GM12875 (cell line): ENCODE data around the gene EBPL.
"Not testable (repeated sequence)": the region's sequence is repeated elsewhere in the genome, so short reads cannot be mapped to it uniquely, and the experiment has no call there.

Experiments used
- H3K4me3 ChIP-seq: one replicate; pipeline ENCODE4 v1.5.1; 2011; ENCODE audit warnings: low read depth, low read length, control low read depth
- CTCF ChIP-seq: IDR thresholded peaks from 2 replicates; pipeline ENCODE4 v1.5.1; 2011; ENCODE audit warnings: low read depth, mild to moderate bottlenecking, control low read depth, inconsistent platforms, low read length, moderate library complexity, borderline replicate concordance; ENCODE audit not compliant: insufficient read depth

The EBPL gene

GRCh38 chr13:49714757-49715156, 23.5 kb upstream of the EBPL start:
- no peak overlapping the region for H3K4me3 ChIP-seq
- TF ChIP-seq CTCF: no peak

DNA sequence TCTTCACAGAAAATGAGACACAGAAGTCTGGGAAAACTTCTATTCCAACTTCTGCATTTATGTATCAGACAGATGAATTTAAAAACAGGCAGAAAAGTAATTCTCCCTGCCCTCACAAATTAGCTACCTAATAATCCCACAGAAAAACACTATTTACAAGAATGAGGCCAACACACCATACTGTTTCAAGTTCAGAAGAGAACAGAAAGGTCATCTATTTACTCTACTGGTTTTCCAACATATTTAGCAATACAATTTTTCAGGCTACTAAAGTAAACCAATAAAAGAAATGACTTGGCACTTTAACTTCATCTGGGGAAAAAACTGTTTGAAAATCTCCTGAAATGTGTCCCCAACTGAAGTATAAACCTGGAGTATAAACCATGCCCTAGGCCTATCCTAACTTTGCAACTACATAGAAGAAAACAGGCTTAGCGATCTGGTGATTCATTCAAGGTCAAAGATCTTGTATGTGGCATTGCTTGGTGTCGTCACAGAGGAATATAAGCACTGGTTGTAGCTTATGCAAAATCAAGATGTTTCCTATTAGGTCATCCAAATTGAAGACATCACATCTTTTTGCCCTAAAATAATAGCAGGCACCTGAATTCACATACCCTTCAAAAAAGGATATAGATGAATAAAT, 20.1 kb upstream of the EBPL start:
- no peak overlapping the region for H3K4me3 ChIP-seq
- TF ChIP-seq CTCF: no peak

- H3K4me3 ChIP-seq: not testable (repeated sequence)
These were observed 13.0 kb upstream of the EBPL start for GRCh38 chr13:49704264-49704663.

- no peak for TF ChIP-seq CTCF
- H3K4me3 ChIP-seq: no peak overlapping the region
These were observed 10.2 kb upstream of the EBPL start for GRCh38 chr13:49701491-49701890.

DNA sequence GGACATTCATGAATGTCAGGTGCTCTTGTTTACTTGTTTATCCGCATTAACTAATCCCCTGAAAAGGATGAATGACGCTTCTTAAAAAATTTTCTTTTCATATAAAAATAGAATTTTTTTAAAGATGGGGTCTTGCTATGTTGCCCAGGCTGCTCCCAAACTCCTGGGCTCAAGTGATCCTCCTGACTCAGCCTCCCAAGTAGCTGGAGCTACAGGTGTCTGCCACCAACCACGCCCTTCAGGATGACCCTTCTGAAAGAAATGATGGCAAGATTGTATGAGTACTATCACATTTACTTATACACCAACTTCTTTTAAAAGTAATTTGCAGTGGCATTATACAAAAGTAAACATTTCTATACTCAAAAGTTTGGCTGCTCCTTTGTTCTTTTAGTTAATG, 6.2 kb upstream of the EBPL start:
- no peak for TF ChIP-seq CTCF

DNA sequence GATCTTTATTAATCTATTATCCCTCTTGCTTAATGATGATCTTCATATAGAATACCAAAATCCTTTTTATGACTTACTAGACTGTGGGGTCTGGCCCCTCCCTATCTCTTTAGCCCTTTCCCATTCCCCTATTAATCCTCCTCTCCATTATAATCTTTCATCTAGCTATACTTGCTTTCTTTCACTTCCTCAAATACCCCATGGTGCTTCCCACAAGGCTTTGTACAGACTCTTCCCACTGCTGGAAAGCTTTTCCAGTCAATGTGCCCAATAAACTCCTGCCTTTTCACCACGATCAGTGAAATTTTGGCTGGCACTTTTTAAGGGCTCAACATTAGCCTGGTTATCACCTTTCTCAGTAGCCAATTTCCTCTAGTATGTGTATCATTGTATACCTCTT, 3.2 kb upstream of the EBPL start:
- no peak overlapping the region for H3K4me3 ChIP-seq
- TF ChIP-seq CTCF: no peak

More for the DNA sequence above, 6.2 kb upstream of the EBPL start:
- no peak overlapping the region for H3K4me3 ChIP-seq

DNA sequence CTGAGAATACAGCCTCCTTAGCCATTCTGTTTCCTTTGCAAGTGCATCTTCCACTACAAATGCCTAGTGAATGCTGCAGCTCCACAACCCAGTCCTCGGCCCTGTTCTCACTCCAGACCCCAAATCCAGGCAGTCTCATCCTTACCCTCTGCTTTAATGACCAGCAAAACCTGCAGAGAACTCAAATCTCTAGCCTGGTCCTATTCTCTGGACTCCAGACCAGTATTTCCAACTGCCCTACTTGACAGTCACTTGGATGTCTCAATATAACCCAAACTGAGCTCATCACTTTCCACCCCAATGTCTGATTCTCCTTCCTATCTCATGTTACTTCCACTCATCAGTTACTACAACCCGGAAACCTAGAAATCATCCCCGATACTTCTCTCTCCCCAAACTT, 2.6 kb upstream of the EBPL start:
- TF ChIP-seq CTCF: no peak
- no peak overlapping the region for H3K4me3 ChIP-seq
